NCI-H510A treated with DMSO at 0.1 percent for 48 hours (cell line): Measurements from ENCODE around the gene PRR33.

ENCODE experiments used
- DNase-seq: peaks from one replicate; lab custom pipeline; 2025; lab: John Stamatoyannopoulos, UW

PRR33 gene

DNA sequence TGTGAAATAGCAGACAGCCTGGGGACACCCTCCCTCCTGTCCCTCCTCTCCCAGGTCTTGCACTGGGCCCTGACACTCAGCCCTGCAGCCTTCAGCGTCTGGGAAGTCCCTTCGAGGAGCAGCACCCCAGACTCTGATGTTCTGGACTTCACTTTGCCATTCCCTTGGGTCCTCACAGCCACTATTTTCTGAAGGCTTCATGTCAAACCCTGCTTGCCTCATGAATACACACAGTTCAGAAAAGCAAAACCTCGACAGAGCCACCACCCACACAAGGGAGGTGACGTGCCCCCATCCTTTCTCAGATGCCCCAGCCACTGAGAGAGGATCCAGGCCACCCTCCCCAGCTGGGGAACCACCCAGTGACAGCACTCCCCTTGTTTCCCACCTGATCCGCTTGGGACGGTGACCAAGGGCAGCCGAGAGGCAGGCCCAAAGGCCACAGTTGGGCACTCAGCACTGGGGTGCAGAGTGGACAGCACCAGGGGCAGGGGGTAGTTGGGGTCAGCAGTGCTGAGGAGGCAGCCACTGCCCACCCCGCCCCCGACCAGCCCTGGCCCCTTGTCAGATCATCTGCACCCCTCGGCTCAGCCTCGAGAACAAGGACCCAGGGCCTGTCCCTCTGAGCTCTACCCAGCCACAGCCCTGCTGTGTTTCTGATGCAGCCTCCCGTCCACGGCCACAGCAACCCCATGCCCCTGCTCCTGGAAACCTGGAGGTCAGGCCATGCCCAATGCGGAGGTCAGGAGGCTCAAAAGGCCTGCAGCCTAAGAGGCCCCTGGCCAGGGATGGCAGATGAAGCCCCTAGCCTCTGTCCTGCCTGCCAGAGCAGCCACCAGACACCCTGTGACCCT lies 24.7 kb upstream of the PRR33 start:
- DNase-seq, result no peak

DNA sequence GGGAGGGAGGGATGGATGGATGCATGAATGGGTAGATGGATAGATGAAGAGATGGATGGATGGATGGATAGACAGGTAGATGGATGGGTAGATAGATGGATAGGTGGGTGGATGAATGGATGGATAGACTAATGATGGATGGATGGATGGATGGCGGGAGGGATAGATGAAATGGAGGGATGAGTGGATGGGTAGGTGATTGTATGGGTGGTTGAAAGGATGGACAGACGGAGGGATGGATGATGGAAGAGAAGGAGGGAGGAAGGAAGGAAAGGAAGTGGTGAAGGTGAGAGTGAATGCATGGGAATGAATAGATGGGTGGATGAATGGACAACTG lies 24.1 kb upstream of the PRR33 start:
- no peak for DNase-seq

DNA sequence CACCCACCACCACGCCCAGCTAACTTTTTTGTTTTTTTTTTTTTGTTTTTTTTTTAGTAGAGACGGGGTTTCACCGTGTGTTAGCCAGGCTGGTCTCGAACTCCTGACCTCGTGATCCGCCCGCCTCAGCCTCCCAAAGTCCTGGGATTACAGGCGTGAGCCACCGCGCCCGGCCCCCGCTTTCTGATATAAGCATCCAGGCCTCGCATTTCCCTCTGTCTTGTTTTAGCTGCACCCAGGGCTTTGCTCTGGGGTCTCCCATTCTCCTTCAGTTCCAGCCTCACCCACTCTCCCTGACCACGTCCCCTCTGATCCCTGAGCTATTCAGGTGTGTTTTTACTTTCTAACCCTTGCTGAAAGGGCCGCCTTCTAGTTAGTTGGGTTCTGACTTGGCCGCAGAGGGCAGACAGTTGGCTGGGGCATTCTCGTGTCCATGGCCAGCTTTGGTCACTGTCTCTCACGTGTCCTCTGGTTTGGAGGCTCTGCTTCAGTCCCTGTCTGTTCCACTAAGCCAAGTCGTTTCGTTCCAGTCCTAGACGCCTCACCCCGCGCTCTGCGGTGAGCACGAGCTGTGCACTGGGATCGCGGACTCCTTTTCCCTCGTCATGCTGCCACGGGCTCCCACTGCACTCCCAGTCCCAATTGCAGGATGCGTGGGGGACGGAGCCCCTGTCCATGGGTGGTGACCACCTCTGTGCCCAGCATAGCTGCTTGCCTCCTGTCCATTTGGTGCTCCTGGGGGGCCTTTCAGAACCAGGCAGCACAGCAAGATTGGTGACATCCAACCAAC lies 21.8 kb upstream of the PRR33 start:
- DNase-seq, result no peak

GRCh38 chr11:1912289-1912878 lies 20.7 kb upstream of the PRR33 start:
- no peak for DNase-seq

DNA sequence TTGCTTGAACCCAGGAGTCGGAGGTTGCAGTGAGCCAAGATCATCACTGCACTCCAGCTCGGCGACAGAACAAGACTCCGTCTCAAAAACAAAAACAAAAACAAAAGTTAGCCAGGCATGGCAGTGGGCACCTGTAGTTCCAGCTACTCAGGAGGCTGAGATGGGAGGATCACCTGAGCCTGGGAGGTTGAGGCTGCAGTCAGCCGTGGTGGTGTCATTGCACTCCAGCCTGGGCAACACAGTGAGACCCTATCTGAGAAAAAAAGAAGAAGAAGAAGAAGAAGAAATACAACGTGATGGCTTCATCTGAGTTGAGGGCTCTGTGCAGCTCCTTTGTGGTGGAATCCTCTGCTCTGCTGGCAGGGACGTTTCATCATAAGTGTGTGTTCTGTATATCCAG lies 17.8 kb upstream of the PRR33 start:
- DNase-seq, result no peak

- no peak for DNase-seq
Observed at GRCh38 chr11:1908618-1909017, 16.9 kb upstream of the PRR33 start.

DNA sequence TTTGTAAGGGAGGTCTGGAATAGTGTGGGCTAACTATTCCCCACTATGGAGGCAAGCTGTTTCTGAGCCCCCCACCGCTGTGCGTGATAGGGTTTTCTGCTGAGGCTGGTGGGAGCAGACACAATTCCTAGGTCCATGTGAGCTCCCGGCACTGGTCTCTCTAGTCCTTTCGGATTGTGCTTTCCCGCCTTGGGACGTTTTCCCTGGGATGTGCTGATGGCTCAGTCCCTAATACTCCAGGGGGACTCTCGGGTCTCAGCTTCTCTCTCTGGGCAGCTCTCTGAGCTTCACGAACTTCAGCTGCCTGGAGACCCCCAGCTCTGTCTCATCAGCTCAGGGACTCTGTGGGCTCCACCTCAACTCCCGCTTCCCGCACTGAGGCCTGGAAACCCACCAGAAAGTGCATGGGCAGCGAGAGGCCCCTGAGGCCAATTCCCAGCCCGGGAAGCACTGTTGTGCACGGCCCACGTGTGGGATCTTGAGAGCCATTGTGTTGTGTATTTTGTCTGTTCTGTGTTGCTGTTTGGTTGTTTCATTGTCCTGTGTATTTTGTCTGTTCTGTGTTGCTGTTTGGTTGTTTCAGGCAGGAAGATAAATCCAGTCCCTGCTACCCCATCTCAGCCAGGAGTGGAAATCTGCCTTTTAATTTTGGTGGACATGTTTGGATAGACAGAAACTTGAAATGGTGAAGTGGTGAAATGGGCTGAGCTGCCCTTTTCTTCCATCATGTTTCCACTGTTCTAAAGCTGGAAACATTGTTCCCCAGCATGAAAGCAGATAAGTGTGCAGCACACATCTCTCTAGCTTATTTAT lies 15.1 kb upstream of the PRR33 start:
- DNase-seq, result no peak

DNA sequence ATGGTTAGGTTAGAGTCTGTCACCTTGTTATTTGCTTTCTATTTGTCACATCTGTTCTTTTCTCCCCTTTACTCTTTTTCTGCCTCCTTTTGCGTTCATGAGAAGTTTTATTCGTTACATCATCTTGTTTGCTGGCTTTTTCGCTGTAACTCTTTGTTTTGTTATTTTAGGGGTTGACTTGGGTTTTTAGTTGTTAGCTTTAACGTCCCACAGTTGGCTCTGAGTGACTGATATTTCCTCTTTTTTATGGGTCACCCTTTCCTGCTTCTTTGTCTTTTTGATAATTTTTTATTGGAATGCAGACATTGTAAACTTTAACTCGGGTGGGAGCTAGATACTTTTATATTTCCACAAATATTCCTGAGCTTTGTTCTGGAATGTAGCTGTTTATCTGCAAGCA lies 14.5 kb upstream of the PRR33 start:
- DNase-seq, result no peak

GRCh38 chr11:1899686-1900085 lies 8.0 kb upstream of the PRR33 start:
- no peak for DNase-seq

DNA sequence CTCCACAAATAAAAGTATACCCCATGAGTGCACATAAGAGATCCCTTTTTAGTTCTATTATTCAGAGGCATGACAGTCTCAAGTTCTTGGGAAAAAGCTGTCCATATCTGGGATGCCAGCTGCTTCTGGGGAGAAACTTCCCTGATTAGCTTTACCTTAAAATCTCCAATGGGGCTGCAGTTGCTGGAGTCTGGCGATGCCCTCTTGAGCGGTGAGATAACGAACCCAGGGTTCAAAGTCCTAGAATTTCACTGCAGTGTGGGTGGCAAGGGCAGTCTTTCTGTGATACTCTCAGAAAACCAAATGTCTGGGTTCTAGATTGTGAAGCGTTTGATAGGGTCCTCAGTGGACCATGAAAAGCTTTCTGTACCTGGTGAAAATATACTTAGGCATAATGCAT lies 7.4 kb upstream of the PRR33 start:
- no peak for DNase-seq

GRCh38 chr11:1896923-1897322 lies 5.2 kb upstream of the PRR33 start:
- no peak for DNase-seq

DNA sequence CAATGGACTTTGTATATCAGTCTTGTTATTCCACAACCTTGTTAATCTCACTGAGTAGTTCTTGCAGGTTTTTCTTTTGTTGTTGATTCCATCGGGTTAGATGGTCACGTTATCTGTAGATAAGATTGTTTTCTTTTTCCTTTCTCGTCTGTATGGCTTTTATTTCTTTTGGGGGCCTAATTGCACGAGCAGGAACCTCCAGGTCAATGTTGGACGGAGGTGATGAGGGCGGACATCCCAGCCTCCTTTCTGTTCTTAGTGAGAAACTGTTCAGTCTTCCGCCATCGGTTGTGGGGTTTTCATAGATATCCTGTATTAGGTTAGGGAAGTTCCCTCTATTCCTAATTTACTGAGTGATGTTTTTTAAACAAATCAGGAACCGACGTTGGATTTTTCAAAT lies 4.8 kb upstream of the PRR33 start:
- no peak for DNase-seq

DNA sequence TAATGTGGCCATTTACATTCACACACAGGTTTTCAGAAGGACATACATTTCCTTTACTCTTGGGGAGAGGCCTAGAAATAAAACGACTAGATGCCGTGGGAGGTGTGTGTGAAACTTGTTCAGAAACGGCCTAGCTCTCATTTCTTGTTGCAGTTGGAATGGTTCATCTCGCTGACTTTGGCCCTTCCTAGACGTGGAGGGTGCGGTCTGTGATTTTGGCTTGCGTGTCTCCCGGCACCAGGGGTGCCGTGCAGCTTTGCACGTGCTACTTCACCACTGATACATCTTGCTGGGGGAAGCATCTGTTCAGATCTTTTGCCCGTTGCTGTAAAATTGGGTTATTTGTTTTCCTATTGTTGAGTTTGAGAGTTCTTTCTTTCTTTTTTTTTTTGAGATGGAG lies 3.1 kb upstream of the PRR33 start:
- DNase-seq, result no peak

GRCh38 chr11:1893581-1894359 lies 2.1 kb upstream of the PRR33 start:
- no peak for DNase-seq

DNA sequence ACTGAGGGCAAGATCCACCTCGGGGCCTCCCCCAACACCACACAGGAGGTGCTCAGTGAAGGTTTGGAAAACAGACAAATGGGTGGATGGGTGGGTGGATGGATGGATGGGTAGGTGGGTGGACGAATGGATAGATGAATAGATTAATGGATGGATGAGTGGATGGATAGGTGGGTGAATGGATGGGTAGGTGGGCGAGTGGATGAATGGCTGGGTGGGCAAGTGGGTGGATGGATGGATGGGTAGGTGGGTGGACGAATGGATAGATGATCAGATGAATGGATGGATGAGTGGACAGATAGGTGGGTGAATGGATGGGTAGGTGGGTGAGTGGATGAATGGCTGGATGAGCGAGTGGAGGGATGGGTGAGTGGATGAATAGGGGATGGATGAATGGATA lies 863 bp upstream of the PRR33 start:
- DNase-seq, result no peak

DNA sequence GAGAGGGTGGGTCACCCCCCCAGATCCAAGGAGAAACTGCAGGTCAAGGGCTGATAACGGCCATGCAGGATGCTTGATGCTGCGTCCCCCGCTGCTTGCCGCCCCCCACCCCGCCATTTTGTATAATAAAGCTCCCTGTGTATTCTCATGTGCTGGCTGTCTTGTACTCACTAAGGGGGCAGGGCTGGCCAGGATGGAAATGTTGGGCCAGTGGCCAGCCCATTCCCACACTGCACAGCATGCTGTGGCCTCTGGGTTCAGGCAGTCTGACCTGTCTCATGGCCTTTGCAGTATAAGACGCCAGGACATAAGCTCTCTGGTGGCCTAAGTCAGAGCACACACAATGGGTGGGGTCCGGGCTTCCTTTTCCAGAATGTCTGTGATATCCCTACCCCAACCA lies 421 bp upstream of the PRR33 start:
- DNase-seq, result no peak

- DNase-seq, result no peak
Observed at GRCh38 chr11:1890856-1891830, 552 bp downstream of the PRR33 start.

DNA sequence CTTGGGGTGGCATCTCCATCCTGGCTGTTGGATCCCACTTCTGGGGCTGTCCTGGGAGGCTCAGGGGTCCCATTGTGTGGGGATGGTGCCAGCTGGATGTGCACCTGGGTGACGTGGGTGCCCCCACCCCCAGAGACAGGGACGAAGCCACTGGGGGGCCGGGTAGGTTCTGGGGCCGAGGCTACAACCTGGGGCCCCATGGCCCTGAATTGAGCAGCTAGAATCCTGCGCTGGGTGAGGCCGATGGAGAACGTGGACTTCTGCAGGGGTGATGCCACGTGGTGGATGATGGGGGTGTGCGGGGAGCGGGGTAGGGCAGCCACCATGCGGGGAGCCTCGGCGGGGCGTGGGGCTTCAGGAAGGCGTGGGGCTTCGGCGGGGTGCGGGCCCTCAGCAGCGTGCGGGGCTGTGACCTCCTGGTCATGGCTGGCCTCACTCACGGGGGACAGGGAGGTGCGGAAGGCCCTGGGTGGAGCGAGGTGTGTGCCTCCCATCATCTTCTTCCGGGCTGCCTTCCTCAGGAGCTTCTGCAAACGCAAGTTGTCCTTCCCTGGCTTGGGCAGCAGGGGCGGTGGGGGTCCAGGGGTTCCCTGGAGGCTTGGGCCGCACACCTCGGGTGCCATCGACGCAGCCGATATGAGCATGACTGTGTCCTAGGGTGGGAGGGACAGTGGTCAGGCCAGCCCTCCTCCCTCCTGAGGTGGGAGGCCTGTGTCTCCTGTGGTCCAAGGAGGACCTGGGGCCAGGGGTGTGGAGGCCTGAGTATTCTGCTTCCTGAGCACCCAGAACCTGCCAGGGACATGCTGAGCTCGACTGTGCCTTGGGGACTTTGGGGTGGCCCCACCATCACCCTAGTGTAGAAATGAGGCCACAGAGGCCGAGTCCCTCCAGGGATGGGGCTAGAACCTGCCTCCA lies 1.5 kb downstream of the PRR33 start:
- DNase-seq, result no peak

- no peak for DNase-seq
Observed at GRCh38 chr11:1889224-1889930, 2.3 kb downstream of the PRR33 start.
